ENCODE data around the gene ABCF1.

DNA sequence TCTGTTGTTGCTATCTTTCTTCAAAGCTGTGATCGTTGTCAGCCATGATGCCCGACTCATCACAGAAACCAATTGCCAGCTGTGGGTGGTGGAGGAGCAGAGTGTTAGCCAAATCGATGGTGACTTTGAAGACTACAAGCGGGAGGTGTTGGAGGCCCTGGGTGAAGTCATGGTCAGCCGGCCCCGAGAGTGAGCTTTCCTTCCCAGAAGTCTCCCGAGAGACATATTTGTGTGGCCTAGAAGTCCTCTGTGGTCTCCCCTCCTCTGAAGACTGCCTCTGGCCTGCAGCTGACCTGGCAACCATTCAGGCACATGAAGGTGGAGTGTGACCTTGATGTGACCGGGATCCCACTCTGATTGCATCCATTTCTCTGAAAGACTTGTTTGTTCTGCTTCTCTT is 19.3 kb downstream of the ABCF1 start:
- TF ChIP-seq SUZ12 (IDR thresholded peaks at IDR 0.05): no peak
- no peak for TF ChIP-seq LEF1 (IDR thresholded peaks at IDR 0.05; ENCODE audit: borderline replicate concordance)
- TF ChIP-seq ZNF384 (IDR thresholded peaks at IDR 0.05): no peak
- no peak for TF ChIP-seq FOXK2 (IDR thresholded peaks at IDR 0.05)
- TF ChIP-seq ARNT (IDR thresholded peaks at IDR 0.05): no peak
- no peak for TF ChIP-seq TARDBP (IDR thresholded peaks at IDR 0.05)
- TF ChIP-seq NFRKB (IDR thresholded peaks at IDR 0.05): no peak
- TF ChIP-seq ELF4 (IDR thresholded peaks at IDR 0.05): no peak
- no peak for TF ChIP-seq FOXA1 (IDR thresholded peaks at IDR 0.05)
- TF ChIP-seq HDGF (IDR thresholded peaks at IDR 0.05; ENCODE audit: borderline replicate concordance): no peak
